Fibroblast of lung (primary cell): ENCODE measurements around the gene BBIP1.

Source experiments
- EZH2 ChIP-seq: IDR thresholded peaks from 2 replicates; pipeline ENCODE4 v1.5.1; 2012; ENCODE audit warnings: low read length, control low read depth, mild to moderate bottlenecking; ENCODE audit errors: missing control alignments
- TF ChIP-seq, protein P1 (sequence below), 2 donors: IDR thresholded peaks in 1 of 2; conservative IDR thresholded peaks in 1 of 2; 1 replicate in 1 of 2; 2 replicates in 1 of 2; pipeline ENCODE4 v1.5.1; 2011 to 2012; ENCODE audit warnings: low read length in 2 of 2, control low read depth in 1 of 2, inconsistent platforms in 1 of 2, low read depth in 1 of 2, mild to moderate bottlenecking in 1 of 2

DNA sequence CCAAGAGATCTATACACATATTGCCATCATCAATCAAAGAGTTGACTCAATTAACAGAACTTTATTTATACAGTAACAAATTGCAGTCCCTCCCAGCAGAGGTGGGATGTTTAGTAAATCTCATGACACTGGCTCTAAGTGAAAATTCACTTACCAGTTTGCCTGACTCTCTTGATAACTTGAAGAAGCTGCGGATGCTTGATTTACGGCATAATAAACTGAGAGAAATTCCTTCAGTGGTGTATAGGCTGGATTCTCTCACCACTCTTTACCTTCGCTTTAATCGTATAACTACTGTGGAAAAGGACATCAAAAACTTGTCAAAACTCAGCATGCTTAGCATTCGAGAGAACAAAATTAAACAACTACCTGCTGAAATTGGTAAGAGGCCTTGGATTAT lies 45.7 kb upstream of the BBIP1 start:
- TF ChIP-seq, protein P1, sequence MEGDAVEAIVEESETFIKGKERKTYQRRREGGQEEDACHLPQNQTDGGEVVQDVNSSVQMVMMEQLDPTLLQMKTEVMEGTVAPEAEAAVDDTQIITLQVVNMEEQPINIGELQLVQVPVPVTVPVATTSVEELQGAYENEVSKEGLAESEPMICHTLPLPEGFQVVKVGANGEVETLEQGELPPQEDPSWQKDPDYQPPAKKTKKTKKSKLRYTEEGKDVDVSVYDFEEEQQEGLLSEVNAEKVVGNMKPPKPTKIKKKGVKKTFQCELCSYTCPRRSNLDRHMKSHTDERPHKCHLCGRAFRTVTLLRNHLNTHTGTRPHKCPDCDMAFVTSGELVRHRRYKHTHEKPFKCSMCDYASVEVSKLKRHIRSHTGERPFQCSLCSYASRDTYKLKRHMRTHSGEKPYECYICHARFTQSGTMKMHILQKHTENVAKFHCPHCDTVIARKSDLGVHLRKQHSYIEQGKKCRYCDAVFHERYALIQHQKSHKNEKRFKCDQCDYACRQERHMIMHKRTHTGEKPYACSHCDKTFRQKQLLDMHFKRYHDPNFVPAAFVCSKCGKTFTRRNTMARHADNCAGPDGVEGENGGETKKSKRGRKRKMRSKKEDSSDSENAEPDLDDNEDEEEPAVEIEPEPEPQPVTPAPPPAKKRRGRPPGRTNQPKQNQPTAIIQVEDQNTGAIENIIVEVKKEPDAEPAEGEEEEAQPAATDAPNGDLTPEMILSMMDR (conservative IDR thresholded peaks at IDR 0.05 in 1 of 2, IDR thresholded peaks at IDR 0.05 in 1 of 2; ENCODE audit: low read depth in 1 of 2, low read length in 2 of 2), result no peak
- TF ChIP-seq EZH2, result no peak
